Hematopoietic multipotent progenitor cell treated with erythropoietin and hydrocortisone succinate and interleukin-3 and kit ligand, for 4 days (in vitro differentiated cells): ENCODE measurements around the gene ITPKB.

Experiments
- DNase-seq: peaks from one replicate; pipeline ENCODE4 v3.0.0-alpha.2; 2015

The ITPKB gene

GRCh38 chr1:226702957-226703831, 35.9 kb downstream of the ITPKB start:
- DNase-seq, result peak; percentile 79

- peak; percentile 53 for DNase-seq
Observed at GRCh38 chr1:226702318-226702956, 36.6 kb downstream of the ITPKB start.

- DNase-seq, result no peak
Observed at GRCh38 chr1:226700861-226701260, 38.2 kb downstream of the ITPKB start.

- DNase-seq, result no peak
Observed at GRCh38 chr1:226699166-226699565, 39.9 kb downstream of the ITPKB start.

- no peak for DNase-seq
Observed at GRCh38 chr1:226698659-226699058, 40.4 kb downstream of the ITPKB start.

GRCh38 chr1:226697929-226698544, 41.0 kb downstream of the ITPKB start:
- no peak for DNase-seq

- DNase-seq, result peak; percentile 30
Observed at GRCh38 chr1:226697151-226697928, 41.7 kb downstream of the ITPKB start.

GRCh38 chr1:226696547-226696946, 42.5 kb downstream of the ITPKB start:
- DNase-seq, result no peak

- no peak for DNase-seq
Observed at GRCh38 chr1:226695335-226695900, 43.7 kb downstream of the ITPKB start.

GRCh38 chr1:226692823-226693222, 46.3 kb downstream of the ITPKB start:
- DNase-seq, result no peak

- DNase-seq, result no peak
Observed at GRCh38 chr1:226692051-226692792, 46.9 kb downstream of the ITPKB start.

- no peak for DNase-seq
Observed at GRCh38 chr1:226691247-226691646, 47.8 kb downstream of the ITPKB start.

- DNase-seq, result peak; percentile 40
Observed at GRCh38 chr1:226690460-226690982, 48.6 kb downstream of the ITPKB start.

GRCh38 chr1:226688808-226689207, 50.3 kb downstream of the ITPKB start:
- no peak for DNase-seq

GRCh38 chr1:226688056-226688748, 50.9 kb downstream of the ITPKB start:
- peak; percentile 52 for DNase-seq

GRCh38 chr1:226687426-226687825, 51.7 kb downstream of the ITPKB start:
- DNase-seq, result peak; percentile 72

GRCh38 chr1:226686440-226687425, 52.3 kb downstream of the ITPKB start:
- no peak for DNase-seq

GRCh38 chr1:226685196-226685820, 53.8 kb downstream of the ITPKB start:
- DNase-seq, result no peak

- DNase-seq, result no peak
Observed at GRCh38 chr1:226684026-226684425, 55.1 kb downstream of the ITPKB start.
